Measurements from ENCODE around the gene ATP2B3. TPM values are rescaled to one million over a fixed set of nuclear protein-coding genes. Genes with fewer than 3 reads are reported as not detected.

ATP2B3 gene
- total RNA-seq, 4 donors from 2014 or later: not detected

DNA sequence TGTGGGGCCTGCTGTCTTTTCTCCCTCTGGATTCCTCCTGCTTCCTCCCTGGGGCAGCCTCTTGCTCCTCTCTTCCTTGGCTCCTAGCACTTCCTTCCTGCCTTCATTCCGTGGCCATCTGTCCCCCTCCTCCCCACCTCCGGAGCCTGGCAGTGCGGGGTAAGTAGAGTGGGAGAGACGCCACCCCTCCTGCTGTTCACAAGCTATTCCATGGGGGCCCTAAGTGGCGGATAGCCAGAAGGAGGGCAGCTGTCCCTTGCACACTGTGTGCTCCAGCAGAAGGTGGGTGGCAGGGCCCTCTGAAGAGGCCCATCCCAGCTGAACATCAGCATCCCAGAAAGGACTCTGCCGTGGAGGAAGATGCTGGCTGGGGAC, 54.1 kb downstream of the ATP2B3 start:
- TF ChIP-seq CTCF (IDR thresholded peaks at IDR 0.05; ENCODE audit: low read depth): no peak

DNA sequence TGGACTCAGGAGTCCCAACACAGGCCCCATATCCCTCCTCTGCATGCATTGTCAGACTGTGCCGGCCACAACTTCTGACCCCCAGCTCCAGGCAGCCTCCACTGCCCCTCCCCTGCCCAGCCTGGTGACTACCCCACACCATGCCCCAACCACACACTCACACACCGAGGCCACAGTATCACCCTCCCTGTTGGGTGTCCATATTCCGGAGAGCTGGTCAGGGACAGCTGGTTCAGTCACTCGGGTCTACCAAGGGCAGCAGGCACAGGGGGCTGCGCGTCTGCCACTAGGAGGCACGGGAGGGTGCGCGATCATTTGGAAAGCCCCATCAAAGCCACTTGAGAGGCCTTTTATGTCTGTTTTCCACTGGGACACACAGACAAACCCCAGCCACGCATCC, 55.2 kb downstream of the ATP2B3 start:
- no peak for TF ChIP-seq CTCF (IDR thresholded peaks at IDR 0.05; ENCODE audit: low read depth)

GRCh38 chrX:153573984-153574383, 56.5 kb downstream of the ATP2B3 start:
- no peak for TF ChIP-seq CTCF (IDR thresholded peaks at IDR 0.05; ENCODE audit: low read depth)

GRCh38 chrX:153576239-153576870, 58.9 kb downstream of the ATP2B3 start:
- no peak for TF ChIP-seq CTCF (IDR thresholded peaks at IDR 0.05; ENCODE audit: low read depth)

DNA sequence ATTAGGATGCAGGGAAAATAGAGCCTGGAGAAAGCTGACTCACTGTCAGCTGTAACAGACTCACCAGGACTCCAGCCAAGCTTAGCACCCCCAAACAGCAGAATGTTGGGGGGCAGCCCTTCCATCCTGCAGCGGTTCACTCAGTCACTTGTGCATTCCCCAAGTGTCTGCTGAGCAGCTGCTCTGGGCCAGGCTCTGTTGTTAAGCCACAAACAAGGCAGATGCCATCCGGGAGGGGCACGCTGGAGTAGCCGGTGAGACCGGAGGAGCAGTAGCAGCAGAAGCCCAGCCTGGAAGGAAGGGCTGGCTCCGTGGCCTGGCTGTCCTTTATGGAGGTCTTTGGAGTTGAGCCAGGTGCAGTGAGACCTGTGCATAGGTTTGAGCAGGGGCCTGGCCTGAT, 59.5 kb downstream of the ATP2B3 start:
- TF ChIP-seq CTCF (IDR thresholded peaks at IDR 0.05; ENCODE audit: low read depth): no peak

DNA sequence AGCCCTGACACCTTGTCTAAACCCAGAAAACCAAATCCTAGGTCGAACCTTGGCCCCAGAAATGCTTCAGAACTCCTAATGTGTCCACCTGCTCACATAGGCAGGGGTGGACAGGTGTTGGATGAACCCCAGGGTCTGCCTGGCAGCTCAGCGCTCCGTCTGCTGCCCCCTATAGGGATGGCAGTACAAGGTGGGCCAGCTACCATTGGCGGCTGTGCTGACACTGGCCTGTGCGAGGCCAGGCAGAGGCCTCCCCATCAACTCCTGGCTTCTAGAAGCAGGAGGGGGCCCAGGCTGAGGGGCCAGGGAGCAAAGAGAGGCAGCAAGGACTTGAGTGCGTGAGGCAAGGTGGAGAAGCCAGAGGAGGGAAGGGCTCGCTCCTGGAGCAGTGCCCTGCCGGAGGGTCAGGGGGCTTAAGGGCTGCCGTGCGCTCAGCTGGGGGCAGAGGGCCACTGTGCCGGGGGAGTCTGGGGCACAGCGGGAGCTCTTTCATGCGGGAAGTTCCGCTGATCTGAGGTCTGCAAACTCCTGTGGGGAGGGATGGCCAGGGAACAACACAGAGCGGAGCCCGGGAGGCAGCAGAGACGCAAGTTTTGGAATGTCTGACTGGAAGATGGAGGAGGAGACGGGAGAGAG, 60.9 kb downstream of the ATP2B3 start:
- TF ChIP-seq CTCF (IDR thresholded peaks at IDR 0.05; ENCODE audit: low read depth): no peak

- TF ChIP-seq CTCF (IDR thresholded peaks at IDR 0.05; ENCODE audit: low read depth): no peak
Measured at GRCh38 chrX:153578889-153579288, 61.4 kb downstream of the ATP2B3 start.
